GM15510 (cell line): ENCODE results near the gene RASAL1.

Experiments used
- POLR2A ChIP-seq: IDR thresholded peaks from 3 replicates; pipeline ENCODE4 v1.6.1; 2011; ENCODE audit warnings: borderline replicate concordance; ENCODE audit not compliant: insufficient read length; ENCODE audit errors: extremely low read depth

RASAL1 gene

DNA sequence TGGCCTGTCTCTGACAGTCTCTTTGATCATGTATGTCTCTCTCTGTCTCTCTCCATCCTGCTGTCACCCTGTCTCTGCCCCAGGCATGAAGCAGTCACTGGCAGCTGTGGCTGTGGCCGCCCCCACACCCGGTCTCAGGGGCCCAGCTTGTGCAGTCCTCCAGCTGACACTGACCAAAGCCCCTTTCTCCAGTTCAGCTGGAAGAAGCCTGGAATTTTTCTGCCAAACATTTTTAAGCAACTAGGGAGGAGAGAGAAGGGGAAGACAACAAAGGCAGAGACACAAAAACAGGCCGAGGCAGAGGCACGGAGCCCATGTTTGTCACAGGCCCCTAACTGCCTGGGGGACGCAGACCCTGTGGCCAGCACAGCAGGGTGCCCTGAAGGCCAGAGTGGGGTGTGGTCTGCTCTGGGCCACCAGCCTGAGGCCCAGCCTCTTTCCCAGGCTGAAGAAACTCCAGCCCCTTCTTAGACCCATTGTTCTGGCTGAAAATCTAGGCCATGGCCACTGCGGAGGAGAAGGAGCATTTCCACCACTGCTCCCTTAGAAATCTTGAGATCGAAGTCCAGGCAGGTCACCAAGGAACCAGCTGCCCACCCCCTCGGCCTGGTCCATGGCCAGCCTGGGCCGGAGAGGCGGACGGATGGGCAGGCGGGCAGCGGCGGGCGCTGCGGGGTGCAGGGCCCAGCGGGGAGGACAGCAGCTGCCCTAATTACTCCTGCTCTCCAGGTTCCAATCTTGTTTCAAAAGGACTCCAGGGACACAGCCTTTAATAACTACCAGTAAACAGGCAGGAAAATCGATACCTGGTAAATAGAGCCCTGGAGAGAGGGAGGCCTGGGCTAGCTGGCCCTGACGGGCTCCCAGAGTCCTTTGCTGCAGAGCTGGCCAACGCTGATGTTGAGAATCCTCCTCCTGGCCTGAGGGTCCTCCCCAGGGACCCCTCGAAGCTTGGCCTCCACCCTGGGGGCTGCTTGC is 64.1 kb downstream of the RASAL1 start:
- TF ChIP-seq POLR2A = no peak

- peak; percentile 10 for TF ChIP-seq POLR2A
Measured at GRCh38 chr12:113070117-113070906, 65.2 kb downstream of the RASAL1 start.

- TF ChIP-seq POLR2A = no peak
Measured at GRCh38 chr12:113069751-113070116, 65.8 kb downstream of the RASAL1 start.

DNA sequence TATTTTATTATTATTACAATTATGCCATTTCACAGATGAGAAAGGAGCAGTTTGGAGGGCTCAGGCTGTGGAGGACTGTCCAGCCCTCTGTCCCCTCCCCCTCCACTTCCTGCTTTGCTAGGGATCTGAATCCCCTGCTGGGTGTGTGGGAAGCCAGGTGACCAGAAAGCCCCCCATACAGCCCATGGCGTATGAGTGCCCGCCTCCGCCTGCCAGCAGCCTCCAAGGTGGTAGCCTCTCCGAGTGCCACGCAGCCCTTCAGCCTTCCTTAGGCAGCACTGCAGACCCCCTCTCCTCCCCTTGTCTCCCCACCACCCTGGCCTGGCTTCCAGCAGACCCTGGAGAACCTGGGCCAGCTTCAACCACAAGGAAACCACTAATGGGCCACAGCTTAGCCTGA is 66.4 kb downstream of the RASAL1 start:
- no peak for TF ChIP-seq POLR2A

DNA sequence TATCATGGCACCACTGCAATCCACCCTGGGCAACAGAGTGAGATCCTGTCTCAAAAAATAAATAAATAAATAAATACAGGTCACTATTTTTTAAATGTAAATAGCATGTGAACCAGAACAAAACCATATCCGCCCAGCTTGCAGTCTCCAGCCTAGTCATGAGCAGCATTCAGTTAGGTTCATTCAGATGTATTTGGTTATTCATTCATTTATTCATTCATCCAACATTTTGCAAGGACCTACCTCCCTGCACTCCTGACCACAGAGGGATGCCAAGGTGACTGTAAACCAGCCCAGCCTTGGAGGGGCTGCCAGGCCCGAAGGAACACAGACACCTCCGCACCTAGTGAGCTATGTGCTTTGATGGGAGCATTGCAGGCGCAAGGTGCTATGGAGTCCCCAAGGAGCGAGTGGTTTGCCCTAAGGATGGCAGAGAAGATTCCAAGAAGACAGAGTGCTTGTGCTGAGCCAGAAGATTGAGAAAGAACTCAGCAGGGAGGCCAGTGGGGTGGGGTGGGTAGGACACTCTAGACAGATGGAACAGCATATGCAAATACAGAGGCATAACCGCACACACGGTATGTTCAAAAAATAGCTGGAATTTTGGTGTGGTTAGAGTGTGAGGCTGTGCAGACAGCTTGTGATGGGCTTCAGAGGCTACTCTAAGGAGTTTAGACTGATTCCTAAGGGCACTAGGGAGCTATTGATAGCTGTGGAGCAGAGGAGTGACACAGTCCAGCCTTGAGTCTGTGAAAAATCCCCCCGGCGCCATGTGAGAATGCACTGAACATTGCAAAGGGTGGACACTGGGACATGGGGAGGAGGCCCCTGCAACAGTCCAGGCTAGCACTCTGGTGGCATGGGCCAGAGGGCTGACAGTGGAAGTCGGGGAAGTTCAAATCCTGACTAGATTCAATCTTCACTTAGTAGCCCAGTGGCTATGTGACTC is 67.3 kb downstream of the RASAL1 start:
- no peak for TF ChIP-seq POLR2A

DNA sequence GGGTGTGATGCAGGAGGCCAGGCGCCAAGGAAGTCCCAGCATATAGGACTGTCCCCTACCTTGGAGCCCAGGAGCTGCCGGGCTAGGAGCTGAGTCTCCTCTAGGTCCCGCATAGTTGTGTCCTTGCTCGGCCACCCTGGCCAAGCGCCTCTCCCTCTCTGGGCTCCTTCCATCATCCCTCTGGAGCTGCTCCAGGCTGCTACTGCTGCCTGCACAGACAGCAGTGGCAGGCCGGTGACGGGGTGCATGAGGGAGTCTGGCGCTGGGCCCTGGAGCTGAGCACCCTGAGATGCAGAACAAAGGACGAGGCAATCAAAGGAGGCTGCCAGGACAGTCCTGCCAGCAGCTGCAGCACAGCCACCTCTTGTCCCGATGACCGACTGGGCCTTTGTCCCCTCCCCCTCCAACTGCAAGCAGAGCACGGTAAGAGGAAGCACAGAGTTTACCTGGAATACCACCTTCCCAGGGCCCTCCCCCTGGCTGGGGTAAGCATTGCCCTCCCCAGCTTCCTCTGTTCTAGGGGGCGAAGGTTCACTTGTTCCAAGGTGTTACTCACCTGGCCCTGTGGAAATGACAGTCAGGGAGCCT is 68.7 kb downstream of the RASAL1 start:
- no peak for TF ChIP-seq POLR2A

DNA sequence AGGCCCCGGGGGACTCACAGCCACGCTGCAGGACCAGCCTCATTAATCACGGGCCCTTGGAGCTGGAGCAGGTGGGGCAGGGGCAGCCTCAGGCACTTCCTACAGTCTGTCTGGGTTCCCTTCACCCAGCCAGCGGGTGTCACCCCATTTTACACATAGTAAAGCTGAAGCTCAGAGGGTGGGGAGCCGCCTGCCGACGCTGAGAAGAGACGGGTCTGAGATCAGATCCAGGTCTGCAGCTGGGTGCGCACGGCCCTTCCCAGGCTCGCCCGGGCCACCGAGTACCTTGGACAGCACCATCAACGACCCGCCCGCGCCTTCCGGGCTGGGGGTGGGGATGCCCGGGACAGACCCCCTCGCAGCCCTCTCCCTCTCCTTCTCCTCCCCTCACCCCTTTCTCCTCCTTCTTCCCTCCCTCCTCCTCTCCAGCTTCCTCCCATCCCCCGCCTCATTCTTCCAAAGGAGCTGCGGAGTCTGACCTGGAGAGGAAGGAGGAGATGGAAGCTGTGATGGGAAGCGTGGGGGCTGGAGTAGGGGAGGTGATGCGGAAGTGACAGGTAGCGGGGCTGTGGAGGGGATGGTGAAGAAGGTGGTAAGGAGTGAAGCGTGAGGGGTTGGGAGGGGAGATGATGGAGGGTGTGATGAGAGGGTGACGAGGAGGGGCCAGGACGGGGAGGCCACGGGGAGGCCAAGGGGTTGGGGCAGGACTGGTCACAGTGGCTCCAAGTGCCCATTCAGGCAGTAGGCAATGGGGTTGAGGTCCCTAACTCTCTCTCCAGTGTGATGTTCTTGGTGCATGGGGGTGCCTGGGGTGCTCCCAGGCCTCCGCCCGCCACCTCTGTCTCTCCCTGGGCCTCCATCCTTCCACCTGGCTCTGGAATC is 70.2 kb downstream of the RASAL1 start:
- TF ChIP-seq POLR2A = no peak

- TF ChIP-seq POLR2A = no peak
Measured at GRCh38 chr12:113064395-113065125, 71.0 kb downstream of the RASAL1 start.

- no peak for TF ChIP-seq POLR2A
Measured at GRCh38 chr12:113063396-113064350, 71.9 kb downstream of the RASAL1 start.

GRCh38 chr12:113062502-113063395 is 72.8 kb downstream of the RASAL1 start:
- no peak for TF ChIP-seq POLR2A
